Smooth muscle cell of the umbilical artery (primary cell): ENCODE data around the gene CT45A9. TPM values are rescaled to one million over a fixed set of nuclear protein-coding genes. Genes with fewer than 3 reads are reported as not detected.

Experiments used
- total RNA-seq: library from RNA; depleted of rRNA; stranded (reverse); fragments of >200 nt; gene quantifications from 2 replicates; pipeline ENCODE4 v1.2.3, GENCODE V29; 2014

CT45A9 gene, protein sequence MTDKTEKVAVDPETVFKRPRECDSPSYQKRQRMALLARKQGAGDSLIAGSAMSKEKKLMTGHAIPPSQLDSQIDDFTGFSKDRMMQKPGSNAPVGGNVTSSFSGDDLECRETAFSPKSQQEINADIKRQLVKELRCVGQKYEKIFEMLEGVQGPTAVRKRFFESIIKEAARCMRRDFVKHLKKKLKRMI
- total RNA-seq, result not detected in 2 replicates

DNA sequence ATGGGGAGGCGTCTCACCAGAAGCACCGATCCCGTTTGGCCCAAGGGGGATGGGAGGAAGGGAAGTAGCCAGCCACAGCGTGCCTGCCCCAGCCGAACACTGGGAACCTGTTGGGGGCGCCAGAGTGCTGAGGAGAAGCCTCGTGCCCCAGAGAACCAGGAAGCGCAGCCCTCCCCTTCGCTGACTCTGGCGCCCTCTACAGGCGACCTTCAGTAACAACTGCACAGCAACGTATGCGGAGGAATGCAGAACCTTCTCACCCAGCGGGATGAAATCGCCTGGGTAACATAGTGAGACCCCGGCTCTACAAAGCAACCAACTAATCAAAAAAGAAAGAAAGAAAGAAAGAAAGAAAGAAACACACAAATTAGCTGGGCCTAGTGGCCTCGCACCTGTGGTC, at the start of gene CT45A9:
CT45A9 (minus strand) TSS at position 101 of the 400 bp plus-strand sequence. CDS start 3,751 bp downstream, outside the sequence.

GRCh38 chrX:135893294-135893817, 21.7 kb upstream of the CT45A9 start, which contains the start of the genes CT45A10 and SAGE1:
Gene CT45A10 (minus strand): TSS chrX:135893444. CDS start chrX:135885344, 8,100 bp downstream.
Gene SAGE1 (plus strand): TSS chrX:135893716. CDS start chrX:135896243, 2,527 bp downstream.

GRCh38 chrX:135854438-135854837, 17.2 kb downstream of the CT45A9 start, which contains the start of gene CT45A8:
Gene CT45A8 (minus strand): TSS chrX:135854538. CDS start chrX:135850783, 3,755 bp downstream.

DNA sequence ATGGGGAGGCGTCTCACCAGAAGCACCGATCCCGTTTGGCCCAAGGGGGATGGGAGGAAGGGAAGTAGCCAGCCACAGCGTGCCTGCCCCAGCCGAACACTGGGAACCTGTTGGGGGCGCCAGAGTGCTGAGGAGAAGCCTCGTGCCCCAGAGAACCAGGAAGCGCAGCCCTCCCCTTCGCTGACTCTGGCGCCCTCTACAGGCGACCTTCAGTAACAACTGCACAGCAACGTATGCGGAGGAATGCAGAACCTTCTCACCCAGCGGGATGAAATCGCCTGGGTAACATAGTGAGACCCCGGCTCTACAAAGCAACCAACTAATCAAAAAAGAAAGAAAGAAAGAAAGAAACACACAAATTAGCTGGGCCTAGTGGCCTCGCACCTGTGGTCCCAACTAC, 34.4 kb downstream of the CT45A9 start, which contains the start of gene CT45A7:
CT45A7 (minus strand) TSS at position 101 of the 400 bp plus-strand sequence. CDS start 3,747 bp downstream, outside the sequence.

DNA sequence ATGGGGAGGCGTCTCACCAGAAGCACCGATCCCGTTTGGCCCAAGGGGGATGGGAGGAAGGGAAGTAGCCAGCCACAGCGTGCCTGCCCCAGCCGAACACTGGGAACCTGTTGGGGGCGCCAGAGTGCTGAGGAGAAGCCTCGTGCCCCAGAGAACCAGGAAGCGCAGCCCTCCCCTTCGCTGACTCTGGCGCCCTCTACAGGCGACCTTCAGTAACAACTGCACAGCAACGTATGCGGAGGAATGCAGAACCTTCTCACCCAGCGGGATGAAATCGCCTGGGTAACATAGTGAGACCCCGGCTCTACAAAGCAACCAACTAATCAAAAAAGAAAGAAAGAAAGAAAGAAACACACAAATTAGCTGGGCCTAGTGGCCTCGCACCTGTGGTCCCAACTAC, 51.7 kb downstream of the CT45A9 start, which contains the start of gene CT45A2:
CT45A2 (minus strand) TSS at position 101 of the 400 bp plus-strand sequence. CDS start 3,747 bp downstream, outside the sequence.

Other genes with a start within 250 kb of the CT45A9 start
- not detected in 2 replicates for gene CT45A1, start 158.2 kb downstream of the CT45A9 start, total RNA-seq
- gene CT45A3, start 103.6 kb downstream of the CT45A9 start, total RNA-seq, result not detected in 2 replicates
- gene CT45A5, start 86.3 kb downstream of the CT45A9 start, total RNA-seq, result not detected in 2 replicates
- not detected in 2 replicates for gene CT45A6, start 69.0 kb downstream of the CT45A9 start, total RNA-seq
- gene CT45A2, start 51.8 kb downstream of the CT45A9 start, total RNA-seq, result not detected in 2 replicates
- gene CT45A7, start 34.5 kb downstream of the CT45A9 start, total RNA-seq, result not detected in 2 replicates
- not detected in 2 replicates for gene CT45A8, start 17.3 kb downstream of the CT45A9 start, total RNA-seq
- not detected in 2 replicates for gene CT45A10, start 21.6 kb upstream of the CT45A9 start, total RNA-seq
- not detected in 2 replicates for gene SAGE1, start 21.9 kb upstream of the CT45A9 start, total RNA-seq
- gene MMGT1, start 102.2 kb upstream of the CT45A9 start, total RNA-seq, result 9.5 and 17.8 TPM in 2 replicates
- gene SLC9A6, start 113.6 kb upstream of the CT45A9 start, total RNA-seq, result 24.4 and 29.4 TPM in 2 replicates